Smooth muscle cell (in vitro differentiated cells): Measurements from ENCODE around the gene LPCAT2. TPM values are rescaled to one million over a fixed set of nuclear protein-coding genes. Genes with fewer than 3 reads are reported as not detected.

Source experiments
- DNase-seq: peaks from one replicate; lab custom pipeline; 2025; ENCODE audit not compliant: unreplicated experiment; lab: John Stamatoyannopoulos, UW
- H2AFZ ChIP-seq: fragments of 200-600 bp; sonication (generic); 2 replicates; pipeline ENCODE4 v1.6.0; 2016; ENCODE audit warnings: antibody characterized with exemption, low read depth, mild to moderate bottlenecking
- H3F3A ChIP-seq: fragments of 200-600 bp; sonication (generic); 2 replicates; pipeline ENCODE4 v1.6.0; 2017; ENCODE audit warnings: antibody characterized with exemption, low read depth
- H3K27ac ChIP-seq: fragments of 200-600 bp; sonication (generic); 2 replicates; pipeline ENCODE4 v1.5.1; 2016; ENCODE audit warnings: low read depth, mild to moderate bottlenecking
- H3K27me3 ChIP-seq: fragments of 200-600 bp; sonication (generic); 2 replicates; pipeline ENCODE4 v1.6.1; 2016; ENCODE audit warnings: low read depth, mild to moderate bottlenecking
- H3K36me3 ChIP-seq: fragments of 200-600 bp; sonication (generic); 2 replicates; pipeline ENCODE4 v1.5.1; 2016; ENCODE audit warnings: low read depth
- H3K4me1 ChIP-seq: fragments of 200-600 bp; sonication (generic); 2 replicates; pipeline ENCODE4 v1.5.1; 2016; ENCODE audit warnings: low read depth
- H3K4me2 ChIP-seq: fragments of 200-600 bp; sonication (generic); 2 replicates; pipeline ENCODE4 v1.6.0; 2016; ENCODE audit warnings: mild to moderate bottlenecking
- H3K4me3 ChIP-seq: fragments of 200-600 bp; sonication (generic); 2 replicates; pipeline ENCODE4 v1.5.1; 2016; ENCODE audit warnings: mild to moderate bottlenecking
- H3K79me2 ChIP-seq: fragments of 200-600 bp; sonication (generic); 2 replicates; pipeline ENCODE4 v1.6.0; 2016; ENCODE audit warnings: low read depth, mild to moderate bottlenecking
- H3K9ac ChIP-seq: fragments of 200-600 bp; sonication (generic); 2 replicates; pipeline ENCODE4 v1.6.0; 2016; ENCODE audit warnings: low read depth
- H3K9me3 ChIP-seq: fragments of 200-600 bp; sonication (generic); replicated peaks from 2 replicates; pipeline ENCODE4 v1.5.1; 2016; ENCODE audit warnings: low read depth
- H4K20me1 ChIP-seq: fragments of 200-600 bp; sonication (generic); 2 replicates; pipeline ENCODE4 v1.6.0; 2016; ENCODE audit warnings: low read depth
- CTCF ChIP-seq: fragments of 200-600 bp; sonication (generic); IDR thresholded peaks from 2 replicates; pipeline ENCODE4 v1.5.1; 2017; ENCODE audit warnings: borderline replicate concordance, mild to moderate bottlenecking, antibody characterized with exemption; ENCODE audit not compliant: insufficient read depth, poor library complexity, severe bottlenecking
- WGBS: methylation state at CpG from one replicate; pipeline ENCODE4 v1.1.7; 2016; ENCODE audit warnings: low lambda C conversion rate; 5-methylcytosine and 5-hydroxymethylcytosine counted together
- polyA plus RNA-seq: library from polyadenylated mRNA; unstranded; fragments of >200 nt; fragmentation: Nextera tagmentation; extraction: Ambion mirVana; gene quantifications from 2 replicates; pipeline ENCODE4 v1.2.1, GENCODE V29; 2016
- total RNA-seq: library from RNA; depleted of rRNA; stranded (reverse); fragments of >200 nt; gene quantifications from 2 replicates; pipeline ENCODE4 v1.2.3, GENCODE V29; 2014

Gene LPCAT2
- total and polyA plus RNA-seq, 2 experiments from 2014 or later = 12.3 to 55.6 TPM

- H2AFZ ChIP-seq = no peak overlapping the region
- H3K27ac ChIP-seq = no peak overlapping the region
- no peaks in the 10 kb centered on the region for H3K9me3 ChIP-seq
- H3K79me2 ChIP-seq = no peaks in the 10 kb centered on the region
- H3K36me3 ChIP-seq = no peaks in the 10 kb centered on the region
- DNase-seq = no peak
- WGBS = 90% methylated on average over 1 of the region's 1 CpG
- H3K9ac ChIP-seq = no peak overlapping the region
- no peak for TF ChIP-seq CTCF
- H3F3A ChIP-seq = no peaks in the 10 kb centered on the region
- no peak overlapping the region for H3K4me3 ChIP-seq
- no peak overlapping the region for H3K4me2 ChIP-seq
- peaks cover 6% of the 10 kb centered on the region for H3K4me1 ChIP-seq
- H3K27me3 ChIP-seq = no peaks in the 10 kb centered on the region
- H4K20me1 ChIP-seq = no peaks in the 10 kb centered on the region
These were observed 23.4 kb downstream of the LPCAT2 start for GRCh38 chr16:55532227-55532626.

- no peaks in the 10 kb centered on the region for H3K79me2 ChIP-seq
- H4K20me1 ChIP-seq = no peaks in the 10 kb centered on the region
- DNase-seq = no peak
- no peaks in the 10 kb centered on the region for H3K9me3 ChIP-seq
- WGBS = 65% methylated on average over 2 of the region's 2 CpGs
- no peaks in the 10 kb centered on the region for H3K27me3 ChIP-seq
- H3K4me2 ChIP-seq = peak overlapping the region; percentile 34
- H3K4me1 ChIP-seq = peaks cover 6% of the 10 kb centered on the region
- H3K36me3 ChIP-seq = no peaks in the 10 kb centered on the region
- H3K4me3 ChIP-seq = no peak overlapping the region
- H2AFZ ChIP-seq = no peak overlapping the region
- H3K27ac ChIP-seq = peak overlapping the region; percentile 86
- no peaks in the 10 kb centered on the region for H3F3A ChIP-seq
- H3K9ac ChIP-seq = no peak overlapping the region
- no peak for TF ChIP-seq CTCF
These were observed 25.9 kb downstream of the LPCAT2 start for GRCh38 chr16:55534756-55535155.

- no peaks in the 10 kb centered on the region for H4K20me1 ChIP-seq
- no peak overlapping the region for H3K4me2 ChIP-seq
- H3K79me2 ChIP-seq = no peaks in the 10 kb centered on the region
- no peaks in the 10 kb centered on the region for H3K27me3 ChIP-seq
- TF ChIP-seq CTCF = no peak
- no peak for DNase-seq
- no peak overlapping the region for H2AFZ ChIP-seq
- H3F3A ChIP-seq = no peaks in the 10 kb centered on the region
- H3K9me3 ChIP-seq = no peaks in the 10 kb centered on the region
- 76% methylated on average over 5 of the region's 5 CpGs for WGBS
- H3K4me3 ChIP-seq = no peak overlapping the region
- peak overlapping the region; percentile 60 for H3K27ac ChIP-seq
- H3K4me1 ChIP-seq = peaks cover 6% of the 10 kb centered on the region
- H3K36me3 ChIP-seq = no peaks in the 10 kb centered on the region
- no peak overlapping the region for H3K9ac ChIP-seq
These were observed 30.2 kb downstream of the LPCAT2 start for GRCh38 chr16:55539049-55539448.

GRCh38 chr16:55539488-55539887 lies 30.6 kb downstream of the LPCAT2 start:
- no peak for DNase-seq
- H3K79me2 ChIP-seq = no peaks in the 10 kb centered on the region
- no peak for TF ChIP-seq CTCF
- H3K9ac ChIP-seq = no peak overlapping the region
- WGBS = 39% methylated on average over 1 of the region's 1 CpG
- H3K27me3 ChIP-seq = no peaks in the 10 kb centered on the region
- peaks cover 6% of the 10 kb centered on the region for H3K4me1 ChIP-seq
- H3F3A ChIP-seq = no peaks in the 10 kb centered on the region
- H3K27ac ChIP-seq = peak overlapping the region; percentile 60
- H4K20me1 ChIP-seq = no peaks in the 10 kb centered on the region
- no peak overlapping the region for H3K4me3 ChIP-seq
- no peaks in the 10 kb centered on the region for H3K9me3 ChIP-seq
- no peak overlapping the region for H3K4me2 ChIP-seq
- H3K36me3 ChIP-seq = no peaks in the 10 kb centered on the region
- H2AFZ ChIP-seq = no peak overlapping the region
